Activated T-helper 1 cell treated with anti-CD3 and anti-CD28 coated beads, Interleukin-12 subunit alpha, Interleukin-12 subunit beta, Interleukin-2, Interleukin-4 antibody, amounts not matched to agents 30 ng/mL and 10 ng/mL and 1 ng/mL, durations not matched to agents 14 hours and 24 hours and 36 hours (primary cell): Measurements from ENCODE around the gene MED25. TPM values are rescaled to one million over a fixed set of nuclear protein-coding genes. Genes with fewer than 3 reads are reported as not detected.

Source experiments
- DNase-seq: peaks from one replicate; pipeline ENCODE4 v3.0.0; 2021; ENCODE audit warnings: low spot score
- H3K27ac Mint-ChIP-seq: one replicate; pipeline ENCODE4 v1.8.0; 2021; ENCODE audit warnings: mild to moderate bottlenecking, mixed read lengths
- H3K27me3 Mint-ChIP-seq: one replicate; pipeline ENCODE4 v1.8.0; 2022; ENCODE audit warnings: mild to moderate bottlenecking, moderate library complexity, mixed read lengths; ENCODE audit not compliant: insufficient read depth
- H3K36me3 Mint-ChIP-seq: one replicate; pipeline ENCODE4 v1.8.0; 2021; ENCODE audit warnings: low read depth, mixed read lengths
- H3K4me1 Mint-ChIP-seq: one replicate; pipeline ENCODE4 v1.8.0; 2021; ENCODE audit warnings: low read depth, mixed read lengths
- H3K4me3 Mint-ChIP-seq: one replicate; pipeline ENCODE4 v1.8.0; 2021; ENCODE audit warnings: mild to moderate bottlenecking, moderate library complexity, mixed read lengths
- H3K9me3 Mint-ChIP-seq: one replicate; pipeline ENCODE4 v1.8.0; 2021; ENCODE audit warnings: mixed read lengths
- intact Hi-C: fragments of 100-400 bp; cut with micrococcal nuclease; formaldehyde crosslinking; loops from one replicate; pipeline ENCODE4 v1.15.1; 2024
- total RNA-seq: library from RNA; stranded (reverse); gene quantifications from 2 replicates; pipeline ENCODE4 v1.2.3, GENCODE V29; 2022

The MED25 gene
- total RNA-seq, 1 donor from 2014 or later, result 54.2 TPM

DNA sequence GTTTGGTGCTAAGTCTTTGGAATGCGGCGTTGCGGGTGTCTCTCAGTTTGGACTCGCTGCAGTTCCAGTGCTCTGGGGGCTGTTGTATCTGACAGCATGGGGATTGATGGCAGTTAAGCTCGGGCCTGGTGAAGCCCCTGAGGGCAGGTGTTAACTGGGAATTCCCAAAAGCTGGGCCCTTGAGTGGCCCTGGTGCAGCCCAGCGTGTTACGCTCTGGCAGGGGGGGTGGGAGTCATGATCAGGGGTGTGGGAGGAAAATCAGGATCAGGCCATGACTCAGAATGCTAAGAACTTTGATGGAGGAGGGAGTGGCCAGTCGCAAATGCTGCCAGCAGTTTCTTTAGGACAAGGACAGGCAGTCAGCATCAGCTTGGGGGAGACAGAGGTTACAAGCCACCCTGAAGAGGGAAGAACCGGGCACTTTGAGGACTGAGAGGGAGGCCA lies 31.7 kb upstream of the MED25 start:
- Mint-ChIP-seq H3K27me3 (no peaks in the 10 kb centered on the region), H3K9me3 (no peaks in the 10 kb centered on the region), H3K4me3 (no peak overlapping the region), H3K27ac (no peak overlapping the region), H3K36me3 (peaks cover 25% of the 10 kb centered on the region), H3K4me1 (peaks cover under 1% of the 10 kb centered on the region)
- no peak for DNase-seq
- intact Hi-C loops, result no loop called here

DNA sequence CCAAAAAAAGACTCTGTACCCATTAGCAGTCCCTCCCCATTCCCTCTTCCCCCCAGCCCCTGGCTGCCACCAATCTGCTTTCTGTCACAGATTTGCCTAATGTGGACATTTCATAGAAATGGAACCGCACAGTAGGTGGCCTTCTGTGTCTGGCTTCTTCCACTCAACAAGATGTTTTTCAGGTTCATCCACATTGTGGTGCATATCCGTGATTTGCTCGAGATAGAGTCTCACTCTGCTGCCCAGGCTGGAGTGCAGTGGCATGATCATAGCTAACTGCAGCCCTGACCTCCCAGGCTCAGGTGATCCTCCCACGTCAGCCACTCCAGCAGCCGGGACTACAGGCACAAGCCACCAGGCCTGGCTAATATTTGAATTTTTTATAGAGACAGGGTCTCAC lies 30.3 kb upstream of the MED25 start:
- Mint-ChIP-seq H3K36me3 (peaks cover 26% of the 10 kb centered on the region), H3K27me3 (no peaks in the 10 kb centered on the region), H3K27ac (no peak overlapping the region), H3K4me1 (no peaks in the 10 kb centered on the region), H3K4me3 (no peak overlapping the region), H3K9me3 (no peaks in the 10 kb centered on the region)
- DNase-seq, result no peak
- intact Hi-C loops, result no loop called here

DNA sequence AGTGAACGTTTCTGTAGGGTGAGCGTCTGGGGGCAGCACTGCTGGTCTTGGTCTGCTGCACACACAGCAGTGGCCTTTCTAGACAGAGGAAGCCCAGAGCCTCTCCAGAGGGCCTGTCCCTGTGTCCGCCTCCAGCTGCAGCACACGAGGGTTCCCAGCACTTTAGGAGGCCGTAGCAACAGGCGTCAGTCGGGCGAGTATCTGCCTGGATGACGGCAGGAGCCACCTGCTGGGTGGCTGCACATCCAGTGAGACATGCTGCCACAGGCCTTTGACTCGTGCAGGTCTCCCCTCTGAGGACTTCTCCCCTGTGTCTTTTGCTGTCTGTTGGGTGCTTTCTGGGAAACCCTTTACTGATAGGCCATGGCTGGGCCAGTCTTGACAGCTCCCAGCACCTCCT lies 29.2 kb upstream of the MED25 start:
- peaks cover 21% of the 10 kb centered on the region for H3K36me3 Mint-ChIP-seq
- H3K27me3 Mint-ChIP-seq, result no peaks in the 10 kb centered on the region
- H3K27ac Mint-ChIP-seq, result no peak overlapping the region
- peaks cover 5% of the 10 kb centered on the region for H3K4me1 Mint-ChIP-seq
- intact Hi-C loops, result no loop called here
- no peak for DNase-seq
- H3K9me3 Mint-ChIP-seq, result no peaks in the 10 kb centered on the region
- no peak overlapping the region for H3K4me3 Mint-ChIP-seq

DNA sequence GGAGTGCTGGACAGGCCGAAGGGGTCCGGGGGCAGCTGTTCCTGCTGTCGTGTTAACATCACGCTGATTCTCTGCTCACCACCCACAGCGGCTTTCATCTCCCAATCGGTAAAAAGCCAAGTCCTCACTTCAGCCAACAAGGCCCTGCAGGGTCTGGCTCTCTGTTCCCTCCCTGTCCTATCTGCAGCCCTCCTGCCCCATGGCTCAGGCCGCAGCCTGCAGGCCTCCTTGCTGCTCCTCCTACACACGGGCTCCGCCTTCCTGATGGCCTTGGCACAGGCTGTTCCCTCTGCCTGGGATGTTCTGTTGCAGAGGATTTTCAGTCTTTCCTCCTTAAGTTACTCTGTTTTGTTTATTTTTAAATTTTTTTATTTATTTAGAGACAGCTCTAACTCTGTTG lies 27.2 kb upstream of the MED25 start:
- intact Hi-C loops, result no loop called here
- Mint-ChIP-seq H3K27me3 (no peaks in the 10 kb centered on the region), H3K36me3 (peaks cover 21% of the 10 kb centered on the region), H3K4me1 (peaks cover 5% of the 10 kb centered on the region), H3K27ac (no peak overlapping the region), H3K9me3 (no peaks in the 10 kb centered on the region), H3K4me3 (no peak overlapping the region)
- no peak for DNase-seq

DNA sequence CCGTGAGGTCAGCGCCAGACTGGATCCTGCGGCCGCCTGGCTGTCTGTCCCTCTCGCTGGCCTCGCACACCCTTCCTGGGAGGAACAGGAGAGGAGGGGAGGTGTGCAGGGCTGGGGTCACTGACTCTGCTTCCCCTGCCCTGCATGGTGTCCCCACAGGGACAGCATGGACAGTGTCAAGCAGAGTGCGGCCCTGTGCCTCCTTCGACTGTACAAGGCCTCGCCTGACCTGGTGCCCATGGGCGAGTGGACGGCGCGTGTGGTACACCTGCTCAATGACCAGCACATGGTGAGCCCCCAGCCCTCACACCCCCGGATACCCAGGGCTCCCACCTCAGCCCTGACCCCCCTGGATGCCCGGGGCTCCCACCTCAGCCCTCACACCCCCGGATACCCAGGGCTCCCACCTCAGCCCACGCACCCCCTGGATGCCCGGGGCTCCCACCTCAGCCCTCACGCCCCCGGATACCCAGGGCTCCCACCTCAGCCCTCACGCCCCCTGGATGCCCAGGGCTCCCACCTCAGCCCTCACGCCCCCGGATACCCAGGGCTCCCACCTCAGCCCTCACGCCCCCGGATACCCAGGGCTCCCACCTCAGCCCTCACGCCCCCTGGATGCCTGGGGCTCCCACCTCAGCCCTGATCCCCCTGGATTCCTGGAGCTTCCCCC lies 26.2 kb upstream of the MED25 start:
- H3K9me3 Mint-ChIP-seq, result no peaks in the 10 kb centered on the region
- H3K4me3 Mint-ChIP-seq, result no peak overlapping the region
- H3K4me1 Mint-ChIP-seq, result peaks cover 5% of the 10 kb centered on the region
- H3K27me3 Mint-ChIP-seq, result no peaks in the 10 kb centered on the region
- no peak overlapping the region for H3K27ac Mint-ChIP-seq
- intact Hi-C loops, result no loop called here
- no peak for DNase-seq
- peaks cover 26% of the 10 kb centered on the region for H3K36me3 Mint-ChIP-seq

DNA sequence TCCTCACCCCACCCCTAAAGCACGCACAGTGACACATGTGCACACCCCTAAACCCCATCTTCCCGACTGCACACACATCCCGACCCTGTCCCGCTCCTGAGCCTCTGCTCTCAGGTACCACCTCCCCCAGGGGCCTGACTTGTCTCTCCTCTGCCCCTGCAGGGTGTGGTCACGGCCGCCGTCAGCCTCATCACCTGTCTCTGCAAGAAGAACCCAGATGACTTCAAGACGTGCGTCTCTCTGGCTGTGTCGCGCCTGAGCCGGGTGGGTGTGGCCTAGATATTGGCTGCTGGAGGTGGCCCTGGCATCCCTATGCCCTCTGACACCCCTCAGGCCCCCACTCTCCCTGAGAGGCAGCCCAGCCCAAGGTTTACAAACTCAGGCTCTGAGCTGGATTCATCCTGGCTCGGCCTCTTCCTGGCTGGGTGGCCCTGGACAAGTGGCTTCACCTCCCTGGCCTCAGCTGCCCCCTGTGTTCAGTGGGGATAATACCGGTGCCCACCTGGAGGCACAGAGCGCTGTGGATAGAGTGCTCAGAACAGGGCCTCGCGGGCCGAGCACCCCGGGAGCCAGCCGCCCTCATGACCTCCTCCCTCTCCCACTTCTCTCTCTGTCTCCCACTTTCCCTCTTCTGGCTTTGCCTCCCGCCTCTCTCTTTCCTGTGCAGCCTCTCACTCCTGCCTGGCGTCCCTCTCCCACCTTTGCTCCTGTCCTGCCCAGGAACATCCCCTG lies 25.1 kb upstream of the MED25 start:
- Mint-ChIP-seq H3K4me1 (peaks cover 5% of the 10 kb centered on the region), H3K27ac (peak overlapping the region; percentile 61), H3K27me3 (no peaks in the 10 kb centered on the region), H3K4me3 (no peak overlapping the region), H3K9me3 (no peaks in the 10 kb centered on the region), H3K36me3 (peaks cover 26% of the 10 kb centered on the region)
- DNase-seq, result no peak
- intact Hi-C loops, result no loop called here

DNA sequence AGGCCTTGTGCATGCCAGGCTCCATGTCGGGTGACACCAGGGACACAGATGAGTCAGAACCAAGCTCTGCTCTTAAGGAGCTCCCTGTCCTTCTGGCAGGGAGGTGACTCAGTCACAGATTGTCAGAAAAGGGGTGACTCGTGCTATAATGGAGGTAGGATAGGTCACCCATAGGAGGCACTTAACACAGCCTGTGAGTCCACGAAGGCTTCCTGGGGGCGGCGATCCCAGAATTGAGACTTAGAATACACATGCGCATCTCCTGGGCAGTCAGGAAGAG lies 24.6 kb upstream of the MED25 start:
- intact Hi-C loops, result no loop called here
- Mint-ChIP-seq H3K4me1 (peaks cover 5% of the 10 kb centered on the region), H3K27me3 (no peaks in the 10 kb centered on the region), H3K9me3 (no peaks in the 10 kb centered on the region), H3K36me3 (peaks cover 23% of the 10 kb centered on the region), H3K27ac (peak overlapping the region; percentile 61), H3K4me3 (no peak overlapping the region)
- DNase-seq, result no peak

DNA sequence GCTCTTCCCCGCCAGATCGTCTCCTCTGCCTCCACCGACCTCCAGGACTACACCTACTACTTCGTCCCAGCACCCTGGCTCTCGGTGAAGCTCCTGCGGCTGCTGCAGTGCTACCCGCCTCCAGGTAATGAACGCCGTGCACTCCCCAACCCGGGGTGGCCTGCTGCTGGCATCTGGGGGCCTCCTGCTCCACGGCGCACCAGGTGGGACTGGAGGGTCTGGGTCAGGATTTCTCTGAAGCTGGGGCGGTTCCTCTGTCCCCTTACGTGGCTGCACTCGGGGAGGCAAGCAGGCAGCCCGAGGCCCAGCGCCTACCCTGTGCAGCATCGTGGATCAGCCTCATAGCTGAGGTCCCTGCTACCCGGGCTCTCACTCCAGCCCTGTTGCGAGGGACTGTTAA lies 22.5 kb upstream of the MED25 start:
- Mint-ChIP-seq H3K9me3 (no peaks in the 10 kb centered on the region), H3K4me1 (peaks cover 5% of the 10 kb centered on the region), H3K36me3 (peaks cover 23% of the 10 kb centered on the region), H3K27ac (no peak overlapping the region), H3K4me3 (no peak overlapping the region), H3K27me3 (no peaks in the 10 kb centered on the region)
- intact Hi-C loops, result no loop called here
- DNase-seq, result no peak

DNA sequence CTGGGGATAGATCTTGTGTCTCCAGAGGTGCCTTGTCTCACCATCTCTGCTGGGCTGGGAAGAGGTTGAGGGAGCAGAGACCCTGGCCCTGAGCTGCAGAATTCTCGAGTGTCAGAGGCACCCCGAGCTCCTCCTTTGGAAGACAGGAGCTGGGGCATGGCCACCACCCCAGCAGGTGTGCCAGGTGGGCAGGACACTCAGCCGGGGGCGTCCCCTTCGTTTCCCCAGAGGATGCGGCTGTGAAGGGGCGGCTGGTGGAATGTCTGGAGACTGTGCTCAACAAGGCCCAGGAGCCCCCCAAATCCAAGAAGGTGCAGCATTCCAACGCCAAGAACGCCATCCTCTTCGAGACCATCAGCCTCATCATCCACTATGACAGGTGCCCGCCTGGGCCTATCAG lies 19.5 kb upstream of the MED25 start:
- Mint-ChIP-seq H3K27ac (no peak overlapping the region), H3K27me3 (no peaks in the 10 kb centered on the region)
- intact Hi-C loops, result no loop called here

DNA sequence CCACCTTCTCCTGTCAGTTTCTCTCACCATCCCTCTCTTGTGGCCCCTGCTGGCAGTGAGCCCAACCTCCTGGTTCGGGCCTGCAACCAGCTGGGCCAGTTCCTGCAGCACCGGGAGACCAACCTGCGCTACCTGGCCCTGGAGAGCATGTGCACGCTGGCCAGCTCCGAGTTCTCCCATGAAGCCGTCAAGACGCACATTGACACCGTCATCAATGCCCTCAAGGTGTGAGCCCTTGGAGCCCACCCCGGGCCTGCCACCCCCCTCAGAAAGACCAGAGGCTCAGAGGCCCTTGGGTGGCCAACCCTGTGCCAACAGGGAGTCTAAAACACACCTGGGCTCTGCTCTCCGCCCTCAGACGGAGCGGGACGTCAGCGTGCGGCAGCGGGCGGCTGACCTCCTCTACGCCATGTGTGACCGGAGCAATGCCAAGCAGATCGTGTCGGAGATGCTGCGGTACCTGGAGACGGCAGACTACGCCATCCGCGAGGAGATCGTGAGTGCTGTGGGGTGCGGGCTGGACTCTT lies 18.8 kb upstream of the MED25 start:
- DNase-seq, result no peak
- no peak overlapping the region for H3K4me3 Mint-ChIP-seq
- intact Hi-C loops, result no loop called here
- H3K27me3 Mint-ChIP-seq, result no peaks in the 10 kb centered on the region
- H3K4me1 Mint-ChIP-seq, result no peaks in the 10 kb centered on the region
- no peak overlapping the region for H3K27ac Mint-ChIP-seq
- peaks cover 25% of the 10 kb centered on the region for H3K36me3 Mint-ChIP-seq
- no peaks in the 10 kb centered on the region for H3K9me3 Mint-ChIP-seq

More for the DNA sequence above, 19.5 kb upstream of the MED25 start:
- Mint-ChIP-seq H3K36me3 (peaks cover 24% of the 10 kb centered on the region), H3K4me3 (no peak overlapping the region), H3K9me3 (no peaks in the 10 kb centered on the region), H3K4me1 (peaks cover under 1% of the 10 kb centered on the region)
- no peak for DNase-seq

DNA sequence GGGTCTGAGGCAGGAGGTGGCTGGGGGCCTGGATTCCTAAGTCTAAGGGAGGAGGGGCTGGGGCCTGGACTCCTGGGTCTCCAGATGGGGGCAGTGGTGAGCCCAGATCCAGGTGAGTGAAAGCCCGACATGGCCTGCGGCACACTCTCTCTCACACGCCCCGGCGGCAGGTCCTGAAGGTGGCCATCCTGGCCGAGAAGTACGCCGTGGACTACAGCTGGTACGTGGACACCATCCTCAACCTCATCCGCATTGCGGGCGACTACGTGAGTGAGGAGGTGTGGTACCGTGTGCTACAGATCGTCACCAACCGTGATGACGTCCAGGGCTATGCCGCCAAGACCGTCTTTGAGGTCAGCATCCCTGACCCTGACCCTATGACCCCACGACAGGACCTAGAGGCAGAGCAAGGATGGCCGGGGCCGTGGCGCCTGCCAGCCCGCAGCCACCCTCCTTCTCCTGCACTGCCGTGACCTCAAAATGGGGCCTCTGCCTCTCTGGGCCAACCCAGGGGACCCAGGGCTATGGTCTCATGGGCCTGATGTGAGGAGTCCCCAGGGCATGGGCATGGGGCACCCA lies 18.2 kb upstream of the MED25 start:
- H3K4me3 Mint-ChIP-seq, result no peak overlapping the region
- DNase-seq, result no peak
- no peaks in the 10 kb centered on the region for H3K27me3 Mint-ChIP-seq
- no peaks in the 10 kb centered on the region for H3K9me3 Mint-ChIP-seq
- H3K4me1 Mint-ChIP-seq, result no peaks in the 10 kb centered on the region
- intact Hi-C loops, result no loop called here
- no peak overlapping the region for H3K27ac Mint-ChIP-seq
- peaks cover 21% of the 10 kb centered on the region for H3K36me3 Mint-ChIP-seq

DNA sequence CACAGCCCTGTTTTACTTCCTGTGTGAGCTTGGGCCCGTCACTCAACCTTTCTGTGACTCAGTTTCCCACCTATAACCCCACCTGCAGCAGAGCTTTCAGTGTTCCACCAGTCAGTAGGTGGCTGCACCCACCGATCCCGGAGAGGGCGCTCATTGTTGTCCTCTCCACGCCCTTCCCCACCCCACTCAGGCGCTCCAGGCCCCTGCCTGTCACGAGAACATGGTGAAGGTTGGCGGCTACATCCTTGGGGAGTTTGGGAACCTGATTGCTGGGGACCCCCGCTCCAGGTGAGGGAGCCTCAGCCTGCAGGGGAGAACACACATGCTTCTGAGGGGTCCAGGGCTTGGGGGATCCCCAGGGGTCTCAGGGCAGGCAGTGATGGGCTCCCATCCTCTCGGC lies 17.3 kb upstream of the MED25 start:
- intact Hi-C loops, result no loop called here
- Mint-ChIP-seq H3K27me3 (no peaks in the 10 kb centered on the region), H3K4me3 (no peak overlapping the region), H3K9me3 (no peaks in the 10 kb centered on the region), H3K27ac (no peak overlapping the region), H3K36me3 (peaks cover 18% of the 10 kb centered on the region), H3K4me1 (no peaks in the 10 kb centered on the region)
- DNase-seq, result no peak

DNA sequence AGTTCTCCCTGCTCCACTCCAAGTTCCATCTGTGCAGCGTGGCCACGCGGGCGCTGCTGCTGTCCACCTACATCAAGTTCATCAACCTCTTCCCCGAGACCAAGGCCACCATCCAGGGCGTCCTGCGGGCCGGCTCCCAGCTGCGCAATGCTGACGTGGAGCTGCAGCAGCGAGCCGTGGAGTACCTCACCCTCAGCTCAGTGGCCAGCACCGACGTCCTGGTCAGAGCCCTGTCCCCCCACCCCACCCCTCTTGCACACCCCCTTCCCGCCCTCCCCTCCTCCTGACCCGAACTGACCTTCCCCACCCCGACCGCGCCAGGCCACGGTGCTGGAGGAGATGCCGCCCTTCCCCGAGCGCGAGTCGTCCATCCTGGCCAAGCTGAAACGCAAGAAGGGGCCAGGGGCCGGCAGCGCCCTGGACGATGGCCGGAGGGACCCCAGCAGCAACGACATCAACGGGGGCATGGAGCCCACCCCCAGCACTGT lies 16.6 kb upstream of the MED25 start:
- Mint-ChIP-seq H3K4me1 (no peaks in the 10 kb centered on the region), H3K27me3 (no peaks in the 10 kb centered on the region), H3K36me3 (peaks cover 19% of the 10 kb centered on the region), H3K27ac (no peak overlapping the region), H3K4me3 (no peak overlapping the region), H3K9me3 (no peaks in the 10 kb centered on the region)
- DNase-seq, result no peak
- intact Hi-C loops, result no loop called here
